CD1c-positive myeloid dendritic cell (primary cell): ENCODE results near the gene HES5.

ENCODE experiments used
- DNase-seq: peaks from one replicate; pipeline ENCODE4 v3.0.0-alpha.2; 2016; ENCODE audit errors: extremely low spot score

Gene HES5

GRCh38 chr1:2514863-2515762 lies 14.9 kb downstream of the HES5 start:
- DNase-seq = no peak

DNA sequence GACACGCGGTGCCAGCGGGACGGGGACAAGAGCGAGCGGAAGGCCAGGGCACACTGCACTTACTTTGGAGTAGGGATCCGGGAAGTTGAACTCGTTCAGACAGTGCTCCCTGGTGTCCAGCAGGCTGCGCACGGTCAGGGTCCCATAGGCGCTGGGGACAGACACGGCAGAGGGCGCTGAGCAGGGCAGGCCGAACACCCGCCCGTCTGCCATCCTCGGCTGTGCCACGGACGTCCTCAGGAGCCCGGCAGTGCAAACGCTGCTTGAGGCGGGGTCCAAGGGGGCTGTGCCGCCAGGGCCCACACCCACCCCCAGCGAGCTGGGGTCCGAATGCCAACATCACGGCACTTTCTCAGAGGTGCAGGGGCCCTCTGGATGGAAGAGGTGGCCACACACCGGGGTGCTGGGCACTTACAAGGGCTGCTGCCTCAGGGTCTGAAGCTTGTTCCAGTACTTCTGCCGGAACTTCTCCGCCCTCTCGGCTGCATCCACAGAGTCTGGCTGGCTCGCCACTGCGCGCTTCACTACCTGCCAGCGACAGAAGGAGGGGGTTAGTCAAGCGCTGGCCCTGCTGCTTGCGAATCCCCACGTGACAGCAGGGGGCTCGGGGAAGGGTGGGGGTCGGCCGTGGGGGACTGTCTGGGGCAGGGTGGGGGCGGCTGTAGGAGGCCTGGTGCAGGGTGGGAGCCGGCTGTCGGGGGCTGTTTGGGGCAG lies 16.0 kb downstream of the HES5 start:
- no peak for DNase-seq

DNA sequence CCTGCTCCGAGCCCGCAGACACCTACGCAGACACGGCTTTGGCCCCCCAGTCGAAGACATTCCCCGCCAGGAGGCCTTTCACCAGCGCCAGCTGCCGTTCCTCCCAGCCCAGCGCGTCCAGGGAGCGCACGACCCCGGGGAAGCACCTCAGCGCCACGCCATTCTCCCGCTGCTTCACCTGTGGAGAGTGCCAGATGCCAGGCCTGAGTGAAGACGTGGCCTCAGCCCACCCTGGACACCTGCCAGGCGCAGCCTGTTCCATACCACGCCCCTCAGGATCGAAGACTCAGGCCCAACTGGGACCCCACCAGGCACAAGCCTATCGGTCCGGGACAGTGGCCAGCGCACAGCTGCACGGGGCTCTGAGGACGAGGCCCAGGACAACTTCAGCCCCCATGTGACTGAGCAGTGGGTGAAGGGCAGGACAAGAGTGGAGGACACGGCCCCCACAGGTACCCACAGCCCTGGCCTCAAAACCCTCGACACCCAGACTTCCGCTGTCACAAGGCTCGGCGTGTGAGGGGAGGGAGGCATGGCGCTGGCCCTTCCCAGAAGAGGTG lies 17.1 kb downstream of the HES5 start:
- no peak for DNase-seq

- DNase-seq = no peak
Measured at GRCh38 chr1:2510366-2511155, 19.5 kb downstream of the HES5 start.

- DNase-seq = no peak
Measured at GRCh38 chr1:2509589-2509988, 20.5 kb downstream of the HES5 start.

- no peak for DNase-seq
Measured at GRCh38 chr1:2508751-2509150, 21.3 kb downstream of the HES5 start.

DNA sequence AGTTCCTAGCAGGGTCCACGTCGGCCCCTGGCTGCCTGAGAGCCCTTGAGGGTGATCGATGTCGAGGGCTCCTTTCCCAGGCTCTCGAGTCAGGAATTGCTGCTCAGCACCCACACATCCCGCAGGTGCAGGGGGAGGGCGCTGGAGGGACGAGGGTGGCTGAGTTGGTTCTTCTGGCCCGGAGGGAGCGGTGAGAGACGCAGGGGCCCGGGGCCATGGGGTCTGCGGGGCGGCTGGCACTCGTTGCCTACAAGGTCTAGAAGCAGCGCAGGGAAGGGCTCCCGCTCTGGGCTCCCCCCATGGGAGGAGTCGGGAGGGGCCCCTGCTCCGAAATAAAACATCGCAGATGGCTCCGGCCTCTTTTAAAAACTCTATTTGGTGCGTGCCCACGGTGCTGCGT lies 21.9 kb downstream of the HES5 start:
- DNase-seq = no peak

- DNase-seq = no peak
Measured at GRCh38 chr1:2507744-2508155, 22.3 kb downstream of the HES5 start.

GRCh38 chr1:2506901-2507565 lies 23.0 kb downstream of the HES5 start:
- DNase-seq = no peak

GRCh38 chr1:2506007-2506860 lies 23.8 kb downstream of the HES5 start:
- no peak for DNase-seq

DNA sequence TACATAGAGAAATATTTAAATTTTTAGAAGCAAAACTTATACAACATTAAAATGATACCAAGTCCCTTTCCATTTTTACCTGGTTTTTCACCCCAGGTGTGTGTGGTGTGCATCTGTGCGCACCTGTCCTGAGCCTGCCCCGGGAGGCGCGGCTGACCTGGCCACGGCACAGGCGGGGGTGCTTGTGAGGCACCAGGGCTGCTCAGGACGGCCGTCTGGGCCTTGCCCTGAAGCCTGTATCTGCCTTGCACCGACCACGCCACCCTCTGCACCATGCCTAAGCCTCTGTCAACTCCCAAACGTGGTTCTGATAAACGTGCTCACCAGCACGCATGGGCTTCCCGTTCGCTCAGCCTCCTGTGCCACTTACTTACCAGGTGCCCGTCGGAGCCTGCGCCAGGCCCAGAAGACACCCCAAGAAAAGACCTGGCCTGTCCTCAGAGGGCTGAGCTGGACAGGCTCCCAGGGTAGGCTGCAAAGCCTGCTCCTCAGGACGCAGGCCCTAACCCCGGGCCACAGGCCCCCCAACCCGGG lies 24.5 kb downstream of the HES5 start:
- DNase-seq = no peak

GRCh38 chr1:2504949-2505272 lies 25.2 kb downstream of the HES5 start:
- no peak for DNase-seq

DNA sequence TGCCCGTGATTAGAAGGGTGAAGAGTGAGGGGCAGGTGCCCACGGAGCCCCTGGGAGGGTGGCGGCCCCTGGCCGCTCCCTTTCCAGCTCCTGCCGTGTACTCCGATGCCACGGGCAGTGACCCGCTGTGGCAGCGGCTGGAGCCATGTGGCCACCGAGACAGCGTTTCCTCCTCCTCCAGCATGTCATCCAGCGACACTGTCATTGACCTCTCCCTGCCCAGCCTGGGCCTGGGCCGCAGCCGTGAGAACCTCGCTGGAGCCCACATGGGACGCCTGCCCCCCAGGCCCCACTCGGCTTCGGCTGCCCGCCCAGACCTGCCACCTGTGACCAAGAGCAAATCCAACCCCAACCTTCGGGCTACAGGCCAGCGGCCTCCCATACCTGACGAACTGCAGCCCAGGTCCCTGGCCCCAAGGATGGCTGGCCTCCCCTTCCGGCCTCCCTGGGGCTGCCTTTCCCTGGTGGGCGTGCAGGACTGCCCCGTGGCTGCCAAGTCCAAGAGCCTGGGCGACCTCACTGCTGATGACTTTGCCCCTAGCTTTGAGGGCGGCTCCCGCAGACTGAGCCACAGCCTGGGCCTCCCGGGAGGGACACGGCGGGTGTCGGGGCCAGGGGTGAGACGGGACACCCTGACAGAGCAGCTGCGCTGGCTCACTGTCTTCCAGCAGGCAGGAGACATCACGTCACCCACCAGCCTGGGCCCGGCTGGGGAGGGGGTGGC lies 25.7 kb downstream of the HES5 start:
- no peak for DNase-seq

GRCh38 chr1:2503554-2504224 lies 26.4 kb downstream of the HES5 start:
- no peak for DNase-seq

GRCh38 chr1:2502661-2503553 lies 27.2 kb downstream of the HES5 start:
- DNase-seq = no peak

GRCh38 chr1:2502210-2502609 lies 27.9 kb downstream of the HES5 start:
- no peak for DNase-seq

GRCh38 chr1:2501820-2502119 lies 28.3 kb downstream of the HES5 start:
- no peak for DNase-seq
